ENCODE results near the gene CYP27A1. TPM values are rescaled to one million over a fixed set of nuclear protein-coding genes. Genes with fewer than 3 reads are reported as not detected.
A peak's percentile ranks its signal among the peaks of the same experiment; 100 is the strongest.
"Not testable (repeated sequence)": the region's sequence is repeated elsewhere in the genome, so short reads cannot be mapped to it uniquely, and the experiment has no call there.

The CYP27A1 gene
- total RNA-seq, 1 donor from 2014 or later: 16.8 TPM

- Mint-ChIP-seq H3K4me3 (no peak overlapping the region), H3K36me3 (peaks cover 1% of the 10 kb centered on the region), H3K4me1 (peaks cover 7% of the 10 kb centered on the region), H3K27ac (no peak overlapping the region), H3K9me3 (peaks cover 7% of the 10 kb centered on the region), H3K27me3 (ENCODE audit: low read depth) (peaks cover 16% of the 10 kb centered on the region)
- DNase-seq (ENCODE audit: low spot score in 2 of 2, unreplicated experiment in 2 of 2): no peak
- TF ChIP-seq CTCF (IDR thresholded peaks at IDR 0.05; ENCODE audit: unreplicated experiment): no peak
Measured at GRCh38 chr2:218832520-218832919, 50.6 kb downstream of the CYP27A1 start.

- H3K27ac Mint-ChIP-seq: no peak overlapping the region
- peaks cover 7% of the 10 kb centered on the region for H3K4me1 Mint-ChIP-seq
- DNase-seq (ENCODE audit: low spot score in 2 of 2, unreplicated experiment in 2 of 2): no peak
- no peak for TF ChIP-seq CTCF (IDR thresholded peaks at IDR 0.05; ENCODE audit: unreplicated experiment)
- H3K9me3 Mint-ChIP-seq: peaks cover 13% of the 10 kb centered on the region
- peaks cover 14% of the 10 kb centered on the region for H3K27me3 Mint-ChIP-seq (ENCODE audit: low read depth)
- no peak overlapping the region for H3K4me3 Mint-ChIP-seq
- H3K36me3 Mint-ChIP-seq: peaks cover 3% of the 10 kb centered on the region
Measured at GRCh38 chr2:218833023-218833609, 51.2 kb downstream of the CYP27A1 start.

- no peak overlapping the region for H3K4me3 Mint-ChIP-seq
- H3K36me3 Mint-ChIP-seq: peaks cover 3% of the 10 kb centered on the region
- peaks cover 7% of the 10 kb centered on the region for H3K4me1 Mint-ChIP-seq
- TF ChIP-seq CTCF (IDR thresholded peaks at IDR 0.05; ENCODE audit: unreplicated experiment): no peak
- DNase-seq (ENCODE audit: low spot score in 2 of 2, unreplicated experiment in 2 of 2): no peak
- H3K27ac Mint-ChIP-seq: no peak overlapping the region
- H3K27me3 Mint-ChIP-seq (ENCODE audit: low read depth): peaks cover 18% of the 10 kb centered on the region
- H3K9me3 Mint-ChIP-seq: peaks cover 15% of the 10 kb centered on the region
Measured at GRCh38 chr2:218834685-218835084, 52.7 kb downstream of the CYP27A1 start.

GRCh38 chr2:218837495-218837894, 55.5 kb downstream of the CYP27A1 start:
- TF ChIP-seq CTCF (IDR thresholded peaks at IDR 0.05; ENCODE audit: unreplicated experiment): no peak
- no peak for DNase-seq (ENCODE audit: low spot score in 2 of 2, unreplicated experiment in 2 of 2)
- Mint-ChIP-seq H3K27me3 (ENCODE audit: low read depth) (peaks cover 17% of the 10 kb centered on the region), H3K4me1 (peaks cover 7% of the 10 kb centered on the region), H3K4me3 (no peak overlapping the region), H3K36me3 (peaks cover 3% of the 10 kb centered on the region), H3K27ac (no peak overlapping the region), H3K9me3 (peaks cover 28% of the 10 kb centered on the region)

GRCh38 chr2:218839430-218839829, 57.5 kb downstream of the CYP27A1 start:
- Mint-ChIP-seq H3K9me3 (peaks cover 38% of the 10 kb centered on the region), H3K4me1 (peaks cover 7% of the 10 kb centered on the region), H3K36me3 (peaks cover 3% of the 10 kb centered on the region), H3K4me3 (no peak overlapping the region), H3K27ac (no peak overlapping the region), H3K27me3 (ENCODE audit: low read depth) (peaks cover 7% of the 10 kb centered on the region)
- no peak for TF ChIP-seq CTCF (IDR thresholded peaks at IDR 0.05; ENCODE audit: unreplicated experiment)
- DNase-seq (ENCODE audit: low spot score in 2 of 2, unreplicated experiment in 2 of 2): no peak

GRCh38 chr2:218839888-218840287, 57.9 kb downstream of the CYP27A1 start:
- no peak for DNase-seq (ENCODE audit: low spot score in 2 of 2, unreplicated experiment in 2 of 2)
- peaks cover 39% of the 10 kb centered on the region for H3K9me3 Mint-ChIP-seq
- peaks cover 2% of the 10 kb centered on the region for H3K4me1 Mint-ChIP-seq
- H3K36me3 Mint-ChIP-seq: peaks cover 3% of the 10 kb centered on the region
- peaks cover 7% of the 10 kb centered on the region for H3K27me3 Mint-ChIP-seq (ENCODE audit: low read depth)
- H3K27ac Mint-ChIP-seq: no peak overlapping the region
- TF ChIP-seq CTCF (IDR thresholded peaks at IDR 0.05; ENCODE audit: unreplicated experiment): no peak
- no peak overlapping the region for H3K4me3 Mint-ChIP-seq

DNA sequence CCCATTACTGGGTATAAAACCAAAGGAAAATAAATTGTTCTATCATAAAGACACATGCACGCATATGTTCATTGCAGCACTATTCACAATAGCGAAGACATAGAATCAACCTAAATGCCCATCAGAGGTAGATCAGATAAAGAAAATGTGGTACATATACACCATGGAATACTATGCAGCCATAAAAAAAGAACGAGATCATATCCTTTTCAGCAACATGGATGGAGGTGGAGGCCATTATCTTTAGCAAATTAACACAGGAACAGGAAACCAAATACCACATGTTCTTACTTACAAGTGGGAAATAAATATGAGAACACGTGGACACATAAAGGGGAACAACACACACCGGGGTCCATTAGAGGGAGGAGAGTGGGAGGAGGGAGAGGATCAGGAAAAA, 62.4 kb downstream of the CYP27A1 start:
- H3K36me3 Mint-ChIP-seq; DNase-seq (ENCODE audit: low spot score in 2 of 2, unreplicated experiment in 2 of 2); H3K4me1 Mint-ChIP-seq; H3K27ac Mint-ChIP-seq; H3K4me3 Mint-ChIP-seq; H3K27me3 Mint-ChIP-seq (ENCODE audit: low read depth): not testable (repeated sequence)
- H3K9me3 Mint-ChIP-seq: peaks cover 23% of the 10 kb centered on the region

DNA sequence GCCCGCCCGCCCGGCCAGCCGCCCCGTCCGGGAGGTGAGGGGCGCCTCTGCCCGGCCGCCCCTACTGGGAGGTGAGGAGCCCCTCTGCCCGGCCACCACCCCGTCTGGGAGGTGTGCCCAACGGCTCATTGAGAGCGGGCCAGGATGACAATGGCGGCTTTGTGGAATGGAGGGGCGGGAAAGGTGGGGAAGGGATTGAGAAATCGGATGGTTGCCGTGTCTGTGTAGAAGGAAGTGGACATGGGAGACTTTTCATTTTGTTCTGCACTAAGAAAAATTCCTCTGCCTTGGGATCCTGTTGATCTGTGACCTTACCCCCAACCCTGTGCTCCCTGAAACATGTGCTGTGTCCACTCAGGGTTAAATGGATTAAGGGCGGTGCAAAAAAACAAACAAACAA, 65.0 kb downstream of the CYP27A1 start:
- not testable (repeated sequence) for H3K27me3 Mint-ChIP-seq (ENCODE audit: low read depth)
- peaks cover 13% of the 10 kb centered on the region for H3K9me3 Mint-ChIP-seq

More for the DNA sequence above, 65.0 kb downstream of the CYP27A1 start:
- not testable (repeated sequence) for H3K36me3 Mint-ChIP-seq; DNase-seq (ENCODE audit: low spot score in 2 of 2, unreplicated experiment in 2 of 2); H3K4me3 Mint-ChIP-seq; H3K4me1 Mint-ChIP-seq
- H3K27ac Mint-ChIP-seq: peak overlapping the region; percentile 56
